Caco-2 (cell line): ENCODE data around the gene TPK1. TPM values are rescaled to one million over a fixed set of nuclear protein-coding genes. Genes with fewer than 3 reads are reported as not detected.

ENCODE experiments used
- BruUV-seq: library from RNA; stranded (reverse); fragments of 400-500 nt; replicated peaks from 2 replicates; lab custom pipeline; 2021; lab: Mats Ljungman, UMichigan
- CTCF ChIA-PET: fragments of 300-600 bp; sonication (Branson Sonifier 250); formaldehyde crosslinking; loops from one replicate; lab custom pipeline; 2022; ENCODE audit warnings: antibody characterized with exemption; lab: Charles Lee
- POLR2A ChIA-PET: fragments of 300-600 bp; sonication (Branson Sonifier 250); formaldehyde crosslinking; loops from one replicate; lab custom pipeline; 2022; ENCODE audit warnings: antibody characterized with exemption; lab: Charles Lee
- DNase-seq, 2 experiments: peaks; one replicate each; pipeline versions ENCODE4 v3.0.0 to v3.0.0-alpha.2; 2020 to 2022
- H3K27me3 ChIP-seq: replicated peaks from 2 replicates; pipeline ENCODE4 v1.6.0; 2011; ENCODE audit warnings: low read length; ENCODE audit not compliant: control insufficient read depth, insufficient read depth
- H3K36me3 ChIP-seq: 2 replicates; pipeline ENCODE4 v1.5.1; 2011; ENCODE audit warnings: low read length; ENCODE audit not compliant: control insufficient read depth, insufficient read depth
- H3K4me1 ChIP-seq: fragments of 250-450 bp; sonication (Bioruptor Pico); 2 replicates; pipeline ENCODE4 v1.5.1; 2020; ENCODE audit warnings: mild to moderate bottlenecking
- H3K4me3 ChIP-seq: 2 replicates; pipeline ENCODE4 v1.5.1; 2011; ENCODE audit warnings: low read depth, mild to moderate bottlenecking, control low read depth, low read length
- H3K9me3 ChIP-seq: fragments of 250-450 bp; sonication (Bioruptor Pico); 2 replicates; pipeline ENCODE4 v1.5.1; 2020; ENCODE audit warnings: mild to moderate bottlenecking, moderate library complexity
- H3K27ac Mint-ChIP-seq: one replicate; pipeline ENCODE4 v1.8.0; 2022; ENCODE audit warnings: mixed read lengths; ENCODE audit not compliant: unreplicated experiment
- H3K27me3 Mint-ChIP-seq: one replicate; pipeline ENCODE4 v1.8.0; 2022; ENCODE audit warnings: mixed read lengths; ENCODE audit not compliant: insufficient read depth, unreplicated experiment
- H3K36me3 Mint-ChIP-seq: one replicate; pipeline ENCODE4 v1.8.0; 2022; ENCODE audit warnings: mild to moderate bottlenecking, mixed read lengths; ENCODE audit not compliant: insufficient read depth, unreplicated experiment
- H3K4me1 Mint-ChIP-seq: one replicate; pipeline ENCODE4 v1.8.0; 2022; ENCODE audit warnings: low read depth, mixed read lengths; ENCODE audit not compliant: unreplicated experiment
- H3K4me3 Mint-ChIP-seq: one replicate; pipeline ENCODE4 v1.8.0; 2022; ENCODE audit warnings: mild to moderate bottlenecking, moderate library complexity, mixed read lengths; ENCODE audit not compliant: unreplicated experiment
- H3K9me3 Mint-ChIP-seq: one replicate; pipeline ENCODE4 v1.8.0; 2022; ENCODE audit warnings: mixed read lengths; ENCODE audit not compliant: unreplicated experiment
- CTCF ChIP-seq, 2 experiments: fragments of 200-600 bp in 1 of 2; IDR thresholded peaks; 1 replicate in 1 of 2; 2 replicates in 1 of 2; pipeline versions ENCODE4 v1.5.1 to v1.8.0; 2011 to 2022; ENCODE audit warnings: antibody characterized with exemption in 1 of 2, control low read depth in 1 of 2, inconsistent platforms in 1 of 2, low read depth in 1 of 2, low read length in 1 of 2, mild to moderate bottlenecking in 1 of 2, moderate library complexity in 1 of 2; ENCODE audit not compliant: insufficient read depth in 1 of 2, severe bottlenecking in 1 of 2, unreplicated experiment in 1 of 2
- intact Hi-C: fragments of 100-400 bp; cut with micrococcal nuclease; formaldehyde crosslinking; loops from one replicate; pipeline ENCODE4 v1.10.0; 2022; ENCODE audit not compliant: unreplicated experiment
- total RNA-seq: library from RNA; stranded (reverse); gene quantifications from 2 replicates; pipeline ENCODE4 v1.2.3, GENCODE V29; 2022

The TPK1 gene
- total RNA-seq, 1 experiment from 2014 or later = 86.6 TPM

- intact Hi-C loops = loop anchor here (2.0 to 5.0 kb wide), 3 partner anchors 27 to 181 kb away; no protein-coding TSS in a partner anchor
- Histone ChIP-seq H3K36me3 (no peaks in the 10 kb centered on the region), H3K4me1 (peaks cover 28% of the 10 kb centered on the region), H3K27me3 (no peaks in the 10 kb centered on the region), H3K4me3 (no peak overlapping the region), H3K9me3 (0 out of 2 replicates have a peak, but pooled peaks cover 3% of the 10 kb centered on the region)
- CTCF ChIA-PET = no interaction called here
- H3K27ac Mint-ChIP-seq = peak overlapping the region; percentile 18
- BruUV-seq = no TSS peak
- no peak for DNase-seq
- POLR2A ChIA-PET = no interaction called here
- no peaks in the 10 kb centered on the region for H3K9me3 Mint-ChIP-seq
- no peak for TF ChIP-seq CTCF (IDR thresholded peaks at IDR 0.05; ENCODE audit: insufficient read depth in 1 of 2, low read depth in 1 of 2, low read length in 1 of 2, severe bottlenecking in 1 of 2, unreplicated experiment in 1 of 2)
- no peaks in the 10 kb centered on the region for H3K27me3 Mint-ChIP-seq
- no peak overlapping the region for H3K4me3 Mint-ChIP-seq
- peaks cover 4% of the 10 kb centered on the region for H3K36me3 Mint-ChIP-seq
- H3K4me1 Mint-ChIP-seq = peaks cover 23% of the 10 kb centered on the region
These were observed 17.7 kb upstream of the TPK1 start for GRCh38 chr7:144853542-144853941.

GRCh38 chr7:144848078-144848477 is 12.2 kb upstream of the TPK1 start:
- H3K27me3 Mint-ChIP-seq = no peaks in the 10 kb centered on the region
- no peak for TF ChIP-seq CTCF (IDR thresholded peaks at IDR 0.05; ENCODE audit: insufficient read depth in 1 of 2, low read depth in 1 of 2, low read length in 1 of 2, severe bottlenecking in 1 of 2, unreplicated experiment in 1 of 2)
- Histone ChIP-seq H3K4me1 (peaks cover 12% of the 10 kb centered on the region; the same call in 1 of the 2 replicates), H3K27me3 (no peaks in the 10 kb centered on the region), H3K9me3 (peaks cover 5% of the 10 kb centered on the region; the same call in 1 of the 2 replicates), H3K4me3 (no peak overlapping the region), H3K36me3 (no peaks in the 10 kb centered on the region)
- DNase-seq = no peak
- H3K4me1 Mint-ChIP-seq = peaks cover 13% of the 10 kb centered on the region
- no peaks in the 10 kb centered on the region for H3K9me3 Mint-ChIP-seq
- peaks cover under 1% of the 10 kb centered on the region for H3K36me3 Mint-ChIP-seq
- ChIA-PET POLR2A (no interaction called here), CTCF (no interaction called here)
- H3K27ac Mint-ChIP-seq = no peak overlapping the region
- intact Hi-C loops = no loop called here
- no TSS peak for BruUV-seq
- H3K4me3 Mint-ChIP-seq = no peak overlapping the region

GRCh38 chr7:144842377-144842851 is 6.6 kb upstream of the TPK1 start:
- TF ChIP-seq CTCF (IDR thresholded peaks at IDR 0.05; ENCODE audit: insufficient read depth in 1 of 2, low read depth in 1 of 2, low read length in 1 of 2, severe bottlenecking in 1 of 2, unreplicated experiment in 1 of 2) = no peak
- Histone ChIP-seq H3K36me3 (no peaks in the 10 kb centered on the region), H3K9me3 (peaks cover 5% of the 10 kb centered on the region; the same call in 1 of the 2 replicates), H3K27me3 (no peaks in the 10 kb centered on the region), H3K4me3 (no peak overlapping the region), H3K4me1 (peaks cover 25% of the 10 kb centered on the region)
- POLR2A ChIA-PET = no interaction called here
- peak overlapping the region; percentile 58 for H3K4me3 Mint-ChIP-seq
- H3K9me3 Mint-ChIP-seq = peaks cover 19% of the 10 kb centered on the region
- intact Hi-C loops = no loop called here
- H3K36me3 Mint-ChIP-seq = peaks cover 12% of the 10 kb centered on the region
- H3K4me1 Mint-ChIP-seq = peaks cover 21% of the 10 kb centered on the region
- peak; percentile 48 to 52 for DNase-seq
- H3K27ac Mint-ChIP-seq = peak overlapping the region; percentile 99
- no TSS peak for BruUV-seq
- H3K27me3 Mint-ChIP-seq = no peaks in the 10 kb centered on the region
- CTCF ChIA-PET = no interaction called here
